ENCODE results near the gene AP5B1. TPM values are rescaled to one million over a fixed set of nuclear protein-coding genes. Genes with fewer than 3 reads are reported as not detected.
"Not testable (repeated sequence)": the region's sequence is repeated elsewhere in the genome, so short reads cannot be mapped to it uniquely, and the experiment has no call there.

AP5B1 gene
- total RNA-seq, 1 donor from 2014 or later = 18.1 TPM

GRCh38 chr11:65771589-65772112 is 9.1 kb downstream of the AP5B1 start:
- intact Hi-C loops (cut with micrococcal nuclease) = no loop called here

- intact Hi-C loops (cut with micrococcal nuclease) = loop anchor here (1.0 kb wide), 1 partner anchor 60 kb away; no protein-coding TSS in a partner anchor
These were observed 9.7 kb downstream of the AP5B1 start for GRCh38 chr11:65770951-65771567.

DNA sequence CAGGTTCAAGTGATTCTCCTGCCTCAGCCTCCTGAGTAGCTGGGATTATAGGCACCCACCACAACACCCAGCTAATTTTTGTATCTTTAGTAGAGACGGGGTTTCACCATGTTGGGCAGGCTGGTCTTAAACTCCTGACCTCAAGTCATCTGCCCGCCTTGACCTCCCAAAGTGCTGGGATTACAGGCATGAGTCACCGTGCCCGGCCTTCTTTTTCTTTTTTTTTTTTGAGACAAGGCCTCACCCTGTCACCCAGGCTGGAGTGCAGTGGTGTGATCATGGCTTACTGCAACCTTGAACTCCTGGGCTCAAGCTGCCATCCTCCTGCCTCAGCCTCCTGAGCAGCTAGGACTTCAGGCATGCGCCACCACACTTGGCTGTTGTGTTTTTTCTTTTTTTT is 13.0 kb downstream of the AP5B1 start:
- intact Hi-C loops (cut with micrococcal nuclease) = loop anchor here (10.0 kb wide), 1 partner anchor 47 kb away; no protein-coding TSS in a partner anchor

DNA sequence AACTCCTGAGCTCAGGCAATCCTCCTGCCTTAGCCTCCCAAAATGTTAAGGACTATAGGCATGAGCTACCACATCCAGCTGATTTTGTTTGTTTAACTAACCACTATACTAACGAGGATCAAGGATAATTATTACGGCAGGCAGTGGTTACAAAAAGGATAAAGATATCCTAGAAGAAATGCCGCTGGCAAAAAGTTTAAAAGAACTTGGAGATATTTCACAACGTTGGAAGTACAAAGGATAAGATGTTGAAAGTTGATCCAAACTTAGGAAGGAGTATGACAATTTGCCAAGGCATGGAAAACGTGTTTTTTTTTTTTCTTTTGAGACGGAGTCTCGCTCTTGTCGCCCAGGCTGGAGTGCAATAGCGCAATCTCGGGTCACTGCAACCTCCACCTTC is 13.4 kb downstream of the AP5B1 start:
- intact Hi-C loops (cut with micrococcal nuclease) = loop anchor here (10.0 kb wide), 1 partner anchor 47 kb away; no protein-coding TSS in a partner anchor

DNA sequence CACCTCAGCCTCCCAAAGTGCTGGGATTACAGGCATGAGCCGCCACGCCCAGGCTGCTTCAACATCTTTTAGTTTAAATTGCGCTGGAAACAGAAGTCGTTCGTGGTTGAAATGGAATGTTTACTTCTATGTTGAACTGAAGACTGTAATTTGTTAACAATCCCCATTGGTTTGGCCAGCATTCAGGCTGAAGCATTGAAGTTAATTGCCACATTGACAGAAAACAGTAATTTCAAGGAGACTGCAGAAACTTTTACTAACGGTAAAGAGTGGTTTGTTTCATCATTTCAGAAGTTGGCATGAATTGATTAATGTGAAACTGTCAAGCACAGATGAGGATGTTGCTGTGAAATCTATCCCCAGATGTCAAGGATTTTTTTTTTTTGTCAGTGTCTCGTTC is 14.2 kb downstream of the AP5B1 start:
- intact Hi-C loops (cut with micrococcal nuclease) = loop anchor here (10.0 kb wide), 1 partner anchor 48 kb away; no protein-coding TSS in a partner anchor

- intact Hi-C loops (cut with micrococcal nuclease) = loop anchor here (10.0 kb wide), 1 partner anchor 50 kb away; no protein-coding TSS in a partner anchor
These were observed 16.3 kb downstream of the AP5B1 start for GRCh38 chr11:65764434-65764833.

- intact Hi-C loops (cut with micrococcal nuclease) = loop anchor here (10.0 kb wide), 1 partner anchor 52 kb away; no protein-coding TSS in a partner anchor
These were observed 18.0 kb downstream of the AP5B1 start for GRCh38 chr11:65762816-65763215.

DNA sequence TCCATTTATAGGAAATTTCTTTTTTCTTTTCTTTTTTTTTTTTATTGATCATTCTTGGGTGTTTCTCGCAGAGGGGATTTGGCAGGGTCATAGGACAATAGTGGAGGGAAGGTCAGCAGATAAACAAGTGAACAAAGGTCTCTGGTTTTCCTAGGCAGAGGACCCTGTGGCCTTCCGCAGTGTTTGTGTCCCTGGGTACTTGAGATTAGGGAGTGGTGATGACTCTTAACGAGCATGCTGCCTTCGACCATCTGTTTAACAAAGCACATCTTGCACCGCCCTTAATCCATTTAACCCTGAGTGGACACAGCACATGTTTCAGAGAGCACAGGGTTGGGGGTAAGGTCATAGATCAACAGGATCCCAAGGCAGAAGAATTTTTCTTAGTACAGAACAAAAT is 18.6 kb downstream of the AP5B1 start:
- intact Hi-C loops (cut with micrococcal nuclease) = loop anchor here (10.0 kb wide), 1 partner anchor 53 kb away; no protein-coding TSS in a partner anchor

DNA sequence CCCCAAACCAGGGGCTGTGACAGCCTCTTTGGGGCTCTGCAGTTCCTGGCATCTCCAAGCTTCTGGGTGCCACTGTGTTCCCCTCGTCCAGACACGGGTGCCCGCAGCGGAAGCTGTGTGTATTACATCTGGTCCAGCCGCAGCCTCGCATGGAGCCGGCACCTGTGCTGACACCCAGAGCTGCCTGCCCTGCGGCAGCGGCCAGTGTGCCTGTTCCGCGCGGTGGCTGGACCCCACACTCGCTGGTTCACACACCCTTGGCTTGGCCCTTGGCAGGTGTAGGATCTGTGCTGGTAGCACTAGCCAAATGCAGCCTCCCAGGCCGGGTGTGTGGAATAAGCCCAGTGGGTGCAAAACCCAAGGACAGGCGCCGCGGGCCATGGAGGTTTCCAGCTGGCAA is 35.7 kb downstream of the AP5B1 start:
- intact Hi-C loops (cut with micrococcal nuclease) = no loop called here

GRCh38 chr11:65744699-65745042 is 36.1 kb downstream of the AP5B1 start:
- intact Hi-C loops (cut with micrococcal nuclease) = no loop called here

DNA sequence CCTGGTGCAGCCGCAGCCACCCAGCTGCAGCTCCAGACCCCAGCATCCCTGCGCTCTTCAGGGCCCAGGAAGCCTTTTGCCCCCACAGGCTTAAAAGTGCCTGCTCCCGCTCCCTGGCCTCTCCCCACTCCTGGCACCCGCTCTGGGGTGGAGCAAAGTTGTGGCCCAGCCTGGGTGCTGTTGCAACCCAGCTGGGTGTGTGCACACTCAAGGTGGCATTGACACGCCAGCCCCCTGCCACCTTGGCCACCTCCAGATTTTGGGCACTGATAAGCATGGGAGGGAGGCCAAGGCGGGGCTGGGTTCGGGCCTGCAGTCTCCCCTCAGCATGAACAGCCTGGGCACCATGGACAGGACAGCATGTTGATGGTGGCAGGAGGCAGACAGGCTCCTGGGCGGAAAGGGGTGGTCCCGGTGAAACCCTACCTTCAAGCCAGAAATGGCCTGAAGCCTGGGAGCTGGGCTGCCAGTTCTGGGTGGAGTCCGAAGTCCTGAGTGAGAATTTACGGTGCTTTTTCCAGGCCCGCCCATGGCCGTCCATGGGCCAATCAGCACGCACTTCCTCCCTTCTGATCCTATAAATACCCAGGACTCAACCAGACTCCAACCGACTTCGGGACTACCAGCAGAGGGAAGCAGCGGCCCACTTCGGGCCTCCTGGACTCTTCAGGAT is 36.6 kb downstream of the AP5B1 start:
- intact Hi-C loops (cut with micrococcal nuclease) = no loop called here

GRCh38 chr11:65743681-65744025 is 37.1 kb downstream of the AP5B1 start:
- intact Hi-C loops (cut with micrococcal nuclease) = no loop called here

DNA sequence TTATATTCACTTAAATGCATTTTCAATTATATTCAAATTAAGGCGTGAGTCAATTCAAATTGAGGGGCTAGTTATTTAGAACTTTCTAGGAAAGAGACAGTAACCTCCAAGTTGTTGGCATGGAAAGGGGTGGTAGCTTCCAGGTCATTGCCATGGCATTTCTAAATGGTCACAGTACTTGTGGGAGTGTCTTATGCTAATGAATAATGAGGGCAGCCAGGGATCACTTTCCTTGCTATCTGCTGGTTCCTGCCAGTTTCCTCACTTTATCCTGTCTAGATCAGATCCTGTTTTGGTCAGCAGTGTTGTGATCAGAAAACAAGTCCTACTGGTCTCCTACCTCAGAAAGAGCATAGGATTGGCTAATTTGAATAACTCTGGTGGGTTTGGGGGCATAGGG is 38.4 kb downstream of the AP5B1 start:
- intact Hi-C loops (cut with micrococcal nuclease) = no loop called here

DNA sequence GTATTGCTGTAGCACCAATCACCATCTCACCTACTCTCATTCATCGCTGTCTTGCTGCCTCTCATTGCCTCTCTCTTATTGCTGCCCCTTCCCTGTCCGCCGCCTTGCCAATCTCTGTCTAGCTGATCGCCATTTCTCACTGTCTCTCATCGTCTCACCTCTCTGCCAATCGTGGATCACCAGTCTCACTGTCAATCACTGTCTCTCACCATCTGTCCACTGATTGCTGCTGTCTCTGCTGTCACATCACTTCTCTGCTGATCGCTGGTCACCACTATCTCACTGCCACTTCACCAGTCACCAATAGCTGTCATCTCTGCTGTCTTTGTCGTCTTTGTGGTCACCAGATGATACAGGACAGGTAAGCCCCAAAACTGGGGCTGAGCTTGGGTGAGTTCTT is 39.6 kb downstream of the AP5B1 start:
- intact Hi-C loops (cut with micrococcal nuclease) = no loop called here

GRCh38 chr11:65739022-65739421 is 41.8 kb downstream of the AP5B1 start:
- intact Hi-C loops (cut with micrococcal nuclease) = no loop called here

GRCh38 chr11:65736810-65737209 is 44.0 kb downstream of the AP5B1 start:
- intact Hi-C loops (cut with micrococcal nuclease) = no loop called here

- intact Hi-C loops (cut with micrococcal nuclease) = not testable (repeated sequence)
These were observed 45.7 kb downstream of the AP5B1 start for GRCh38 chr11:65735111-65735510.

- intact Hi-C loops (cut with micrococcal nuclease) = no loop called here
These were observed 50.3 kb downstream of the AP5B1 start for GRCh38 chr11:65730461-65730860.

DNA sequence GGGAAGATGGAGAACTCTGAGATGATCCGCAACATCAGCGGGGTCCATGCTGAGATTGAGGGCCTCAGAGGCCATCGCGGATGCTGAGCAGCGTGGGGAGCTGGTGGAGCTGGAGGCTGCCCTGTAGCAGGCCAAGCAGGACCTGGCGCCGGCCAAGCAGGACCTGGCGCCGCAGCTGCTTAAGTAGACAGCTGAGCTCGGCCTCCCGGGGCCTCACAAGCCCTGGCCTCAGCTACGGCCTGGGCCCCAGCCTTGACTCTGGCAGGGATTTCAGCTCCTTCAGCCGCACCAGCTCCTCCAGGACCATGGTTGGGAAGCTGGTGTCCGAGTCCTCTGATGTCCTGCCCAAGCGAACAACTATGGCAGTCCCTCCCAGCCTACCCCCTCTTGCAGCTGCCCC is 52.9 kb downstream of the AP5B1 start:
- intact Hi-C loops (cut with micrococcal nuclease) = no loop called here

DNA sequence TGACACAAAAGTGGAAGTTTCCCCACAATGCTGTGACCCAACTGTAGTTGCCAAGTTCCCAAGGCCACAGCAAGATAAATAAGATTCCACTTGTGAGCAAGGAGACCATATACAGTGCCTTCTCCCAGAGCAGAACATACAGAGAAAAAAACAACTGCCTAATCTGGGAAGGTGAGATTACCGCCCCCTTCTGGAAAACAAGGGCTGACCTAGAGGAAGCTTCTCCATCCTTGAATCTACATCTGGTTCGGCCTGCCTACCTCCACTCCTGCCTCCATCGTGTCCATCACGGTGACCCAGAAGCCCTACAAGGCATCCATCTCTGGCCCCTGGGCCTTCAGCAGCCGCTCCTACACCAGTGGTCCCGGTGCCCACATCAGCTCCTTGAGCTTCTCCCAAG is 54.1 kb downstream of the AP5B1 start:
- intact Hi-C loops (cut with micrococcal nuclease) = no loop called here
